GM19467 (cell line): ENCODE results near the gene LCMT1.
"Not testable (repeated sequence)": the region's sequence is repeated elsewhere in the genome, so short reads cannot be mapped to it uniquely, and the experiment has no call there.

Experiments
- ATAC-seq: cut with Tn5 transposase; IDR thresholded peaks from one replicate; pipeline ENCODE4 v1.9.1; 2021; ENCODE audit warnings: mild to moderate bottlenecking, moderate library complexity; ENCODE audit not compliant: unreplicated experiment

LCMT1 gene

DNA sequence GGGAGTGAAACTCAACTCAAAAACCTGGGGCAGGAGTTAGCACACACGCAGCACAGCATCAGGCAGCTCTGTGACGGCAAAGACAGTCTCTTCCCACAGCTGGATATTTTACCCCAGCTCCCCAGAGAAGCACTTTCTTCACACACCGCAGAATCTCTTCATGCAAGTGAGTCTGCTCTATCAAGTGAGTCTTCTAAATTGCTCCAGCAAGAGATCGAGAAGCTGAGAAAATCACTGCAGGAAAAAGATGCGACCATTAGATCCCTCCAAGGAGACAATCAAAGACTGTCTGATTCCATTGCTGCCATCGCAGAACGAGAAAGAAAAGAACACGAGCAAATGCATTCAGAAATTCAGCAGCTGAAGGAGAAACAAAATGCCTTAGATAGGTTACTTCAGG, 16.9 kb upstream of the LCMT1 start:
- ATAC-seq, result no peak

DNA sequence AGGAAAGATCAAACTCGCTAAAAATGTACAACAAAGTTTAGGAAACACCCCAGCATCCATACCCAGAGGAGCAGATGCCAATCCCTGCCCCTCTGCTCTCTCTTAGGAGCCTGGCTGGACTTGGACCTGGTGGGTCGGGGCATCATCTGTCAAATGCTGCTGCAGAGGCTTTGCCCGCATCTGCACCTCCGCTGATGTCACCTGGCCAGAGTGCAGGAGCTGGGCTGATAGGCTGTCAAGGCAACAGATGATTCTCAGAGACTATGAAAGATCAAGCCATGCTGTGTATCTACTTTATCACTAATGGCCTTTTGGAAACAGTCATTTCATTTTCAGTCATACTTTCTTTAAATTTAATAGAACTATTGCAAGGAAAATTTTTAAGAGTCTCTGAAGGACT, 15.9 kb upstream of the LCMT1 start:
- ATAC-seq, result no peak

DNA sequence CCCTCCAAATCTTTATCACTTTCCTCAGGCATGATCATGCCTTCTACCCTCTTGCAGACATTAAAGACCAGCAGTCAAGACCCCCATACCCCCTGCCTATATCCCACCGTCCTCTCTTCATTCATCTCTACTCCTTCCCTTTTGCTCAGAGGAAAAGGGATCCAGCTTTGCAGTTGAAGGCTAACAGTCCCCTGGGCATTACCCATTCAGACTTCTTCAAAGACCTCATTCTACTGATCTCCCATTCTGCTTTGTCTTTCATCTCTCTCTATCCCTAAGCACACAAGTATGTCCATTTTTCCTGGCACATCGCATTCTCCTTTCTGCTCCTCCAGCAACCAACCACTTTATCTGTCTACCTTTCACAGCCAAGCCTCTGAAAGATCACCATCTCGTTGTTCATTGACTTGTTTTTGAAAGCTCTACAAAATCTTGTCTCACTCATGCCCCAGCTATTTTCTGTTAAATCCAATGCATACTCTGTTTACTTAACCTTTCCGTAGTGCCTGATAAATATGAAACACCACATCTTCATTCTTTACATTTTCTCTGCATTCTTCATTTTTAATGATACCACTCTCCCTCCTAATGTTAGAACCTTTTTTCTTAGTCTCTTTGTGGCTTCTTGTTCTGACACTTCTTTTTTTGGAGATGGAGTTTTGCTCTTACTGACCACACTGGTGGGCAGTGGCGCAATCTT, 14.1 kb upstream of the LCMT1 start:
- ATAC-seq, result no peak

DNA sequence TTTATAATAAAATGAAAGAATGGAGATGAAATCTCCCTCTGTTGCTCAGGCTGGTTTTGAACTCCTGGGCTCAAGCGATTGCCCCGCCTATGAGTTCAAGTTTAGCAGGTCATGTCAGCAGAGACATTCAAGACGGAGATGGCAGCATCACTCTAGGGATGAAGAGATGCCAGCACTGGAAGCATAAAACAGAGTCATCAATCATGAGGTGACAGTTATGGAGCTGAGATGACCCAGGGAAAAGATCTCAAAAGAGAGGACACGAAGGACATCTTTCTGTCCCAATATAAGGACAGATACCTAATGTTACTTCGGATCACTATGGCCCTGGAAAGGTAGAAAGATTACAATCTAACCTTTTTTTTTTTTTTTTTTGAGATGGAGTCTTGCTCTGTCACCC, 11.0 kb upstream of the LCMT1 start:
- no peak for ATAC-seq

DNA sequence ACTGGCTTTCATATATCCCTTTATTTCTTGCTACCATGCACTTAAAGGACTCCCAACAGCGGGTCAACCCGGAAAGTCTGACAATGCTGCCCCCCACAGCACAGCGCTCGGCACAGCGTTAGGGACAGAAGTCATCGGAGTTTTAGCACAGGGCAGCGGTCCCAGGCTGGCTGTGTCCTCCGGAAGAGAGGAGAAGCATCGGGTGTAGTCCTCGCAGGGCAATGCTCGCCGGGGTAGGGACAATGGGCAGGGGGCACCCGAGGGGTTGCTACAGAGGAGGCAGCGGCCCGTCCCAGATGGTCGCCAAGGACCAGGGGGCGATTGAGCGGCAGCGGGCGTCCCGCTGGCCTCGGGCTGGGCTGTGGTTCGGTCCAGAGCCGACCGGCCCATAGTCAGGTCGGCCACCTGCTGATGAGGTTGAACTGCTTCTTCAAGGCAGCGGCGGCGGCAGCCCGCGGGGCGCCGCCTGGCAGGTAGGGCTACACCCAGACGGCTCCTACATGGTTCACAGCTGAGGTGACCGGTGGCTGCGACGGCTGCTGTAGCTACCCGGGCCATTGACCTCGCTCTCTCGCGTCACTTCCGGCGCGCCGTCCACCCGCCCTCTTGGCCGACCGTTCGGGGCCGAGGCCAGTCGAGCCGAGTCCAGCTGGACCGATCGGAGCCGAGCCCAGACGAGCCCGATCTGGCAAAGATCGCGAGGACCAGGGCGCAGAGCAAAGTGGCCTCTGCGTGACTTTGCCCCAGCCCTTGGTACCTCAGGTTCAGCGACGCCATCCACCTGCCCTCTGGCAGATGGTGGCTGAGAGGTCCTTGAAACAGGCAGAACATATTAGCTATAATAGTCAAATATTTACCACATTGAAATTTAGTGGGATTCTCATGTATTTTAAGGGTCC, 4.7 kb upstream of the LCMT1 start:
- ATAC-seq, result peak; percentile 45

DNA sequence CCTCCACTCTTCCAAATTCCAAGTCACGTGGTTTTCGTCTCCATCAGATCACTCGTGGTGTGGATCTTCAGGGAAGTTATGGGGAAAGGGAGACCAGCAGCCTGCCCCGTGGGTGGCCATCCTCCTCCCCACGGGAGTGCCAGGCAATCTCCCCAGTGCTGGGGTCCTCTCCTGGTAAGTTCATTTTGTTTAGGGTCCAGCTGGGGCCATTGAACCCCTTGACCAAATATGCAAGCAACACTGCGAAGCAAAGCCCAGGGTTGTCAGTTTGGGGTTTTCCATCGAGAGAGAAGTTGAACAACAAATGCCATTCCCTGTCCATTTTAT, 4.1 kb upstream of the LCMT1 start:
- ATAC-seq, result no peak

DNA sequence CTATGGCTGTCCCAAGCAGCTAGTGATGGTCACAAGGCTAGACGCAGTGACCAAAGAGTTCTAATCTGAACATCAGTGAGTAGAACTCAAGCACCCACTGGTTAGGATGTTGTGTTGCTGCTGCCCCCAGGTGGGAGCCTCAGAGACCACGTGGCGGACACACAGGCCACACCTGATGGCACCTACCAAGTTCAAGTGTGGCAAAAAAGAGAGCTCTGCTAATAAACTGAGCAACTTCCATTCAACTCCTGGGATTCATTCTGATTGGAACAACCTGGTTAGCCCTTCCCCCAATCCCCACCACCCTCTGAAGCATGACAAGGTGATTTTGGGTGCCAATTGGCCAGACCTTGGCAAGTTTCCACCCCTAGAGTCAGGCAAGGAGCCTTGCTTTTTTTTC, 3.5 kb upstream of the LCMT1 start:
- no peak for ATAC-seq

DNA sequence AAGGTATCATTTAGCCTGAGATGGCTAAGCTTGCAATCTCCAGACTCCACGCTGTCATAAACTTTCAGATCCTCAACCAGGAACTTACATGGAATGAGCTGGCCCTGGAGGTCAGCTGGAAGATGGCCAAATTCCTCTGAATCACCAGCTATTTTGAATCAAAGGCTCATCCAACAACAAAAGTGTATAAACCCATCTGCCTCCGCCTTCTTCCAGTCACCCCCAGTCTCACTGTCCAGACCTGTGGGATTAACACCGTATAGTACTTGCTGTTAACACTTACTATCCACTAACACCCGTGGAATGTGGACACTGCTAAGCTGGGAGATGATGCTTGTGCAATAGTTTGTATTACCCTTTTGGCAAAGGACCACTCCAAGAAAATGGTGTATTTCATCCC, 1.9 kb upstream of the LCMT1 start:
- ATAC-seq, result no peak

DNA sequence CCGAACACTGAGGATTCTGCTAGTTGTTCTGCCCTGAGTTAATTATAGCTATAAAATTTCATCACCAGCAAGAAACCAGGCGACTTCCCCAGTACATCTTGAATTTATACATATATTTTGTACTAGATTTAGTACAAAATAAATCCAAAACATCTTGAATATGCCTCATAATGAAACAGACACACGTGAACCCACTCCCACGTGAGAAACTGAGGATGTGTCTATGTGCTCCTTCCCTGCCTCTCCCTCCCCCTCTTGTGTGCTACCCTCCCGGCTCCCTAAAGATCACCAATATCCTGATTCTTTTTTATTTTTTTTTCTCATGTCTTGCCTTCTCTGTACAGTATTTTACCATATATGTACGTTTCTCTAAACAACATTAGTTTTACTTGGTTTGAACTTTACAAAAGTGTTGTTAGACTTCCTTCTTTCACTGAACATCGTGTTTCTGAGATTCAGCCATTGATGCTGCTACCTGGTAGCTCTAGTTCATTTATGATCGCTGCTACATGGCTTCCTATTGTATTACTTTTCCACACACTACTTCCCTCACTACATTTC, 1.1 kb upstream of the LCMT1 start:
- no peak for ATAC-seq

DNA sequence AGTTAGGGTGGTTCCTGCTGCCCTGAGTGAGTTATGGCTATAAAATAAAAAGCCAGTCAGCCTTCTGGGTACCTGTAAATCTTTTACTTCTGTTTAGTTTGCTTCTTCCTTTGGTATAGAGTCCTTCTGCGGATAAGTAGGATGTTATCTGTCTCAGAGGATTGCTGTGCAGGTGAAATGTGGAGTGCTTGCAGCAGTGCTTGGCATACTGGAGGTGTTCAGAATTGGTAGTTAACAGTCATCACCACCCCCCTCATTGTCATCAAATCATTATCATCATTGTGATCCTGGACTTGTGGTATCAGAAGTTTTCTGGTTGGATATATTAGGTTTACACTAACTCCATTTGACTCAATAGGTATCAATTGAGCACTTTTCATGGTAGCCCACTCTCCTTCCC, 2.6 kb downstream of the LCMT1 start:
- no peak for ATAC-seq

DNA sequence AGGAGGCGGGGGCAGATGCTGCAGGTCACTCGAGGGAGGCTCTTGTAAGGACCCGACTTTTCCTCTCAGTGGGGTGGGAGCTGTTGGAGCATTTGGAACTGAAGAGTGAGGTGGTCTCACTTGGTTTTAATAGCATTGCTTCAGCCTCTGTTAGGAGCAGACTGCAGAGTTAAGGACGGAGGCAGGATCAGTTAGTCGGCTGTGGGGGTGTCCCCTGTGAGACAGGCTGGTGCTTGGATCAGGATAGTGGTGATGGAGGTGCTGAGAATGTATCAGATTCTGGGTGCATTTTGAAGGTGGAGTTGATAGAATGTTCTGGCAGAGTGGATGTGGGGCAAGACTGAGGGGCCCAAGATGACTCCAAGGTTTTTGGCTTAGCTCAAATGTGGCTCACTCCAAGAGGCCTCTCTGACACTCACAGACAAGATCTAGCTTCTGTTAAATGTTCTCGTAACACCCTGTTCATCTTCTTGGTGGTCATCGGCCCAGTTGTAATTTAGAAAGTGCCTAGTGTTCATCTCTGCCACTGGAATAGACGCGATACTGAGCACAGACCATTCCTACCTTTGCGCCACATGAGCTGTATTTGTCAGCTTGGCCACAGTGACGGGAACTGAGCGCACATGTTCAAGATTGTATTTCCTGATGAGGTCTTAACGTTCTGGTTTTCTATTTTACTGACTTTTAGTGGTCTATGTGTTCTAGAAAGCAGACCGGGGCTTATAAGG, 7.5 kb downstream of the LCMT1 start:
- no peak for ATAC-seq

DNA sequence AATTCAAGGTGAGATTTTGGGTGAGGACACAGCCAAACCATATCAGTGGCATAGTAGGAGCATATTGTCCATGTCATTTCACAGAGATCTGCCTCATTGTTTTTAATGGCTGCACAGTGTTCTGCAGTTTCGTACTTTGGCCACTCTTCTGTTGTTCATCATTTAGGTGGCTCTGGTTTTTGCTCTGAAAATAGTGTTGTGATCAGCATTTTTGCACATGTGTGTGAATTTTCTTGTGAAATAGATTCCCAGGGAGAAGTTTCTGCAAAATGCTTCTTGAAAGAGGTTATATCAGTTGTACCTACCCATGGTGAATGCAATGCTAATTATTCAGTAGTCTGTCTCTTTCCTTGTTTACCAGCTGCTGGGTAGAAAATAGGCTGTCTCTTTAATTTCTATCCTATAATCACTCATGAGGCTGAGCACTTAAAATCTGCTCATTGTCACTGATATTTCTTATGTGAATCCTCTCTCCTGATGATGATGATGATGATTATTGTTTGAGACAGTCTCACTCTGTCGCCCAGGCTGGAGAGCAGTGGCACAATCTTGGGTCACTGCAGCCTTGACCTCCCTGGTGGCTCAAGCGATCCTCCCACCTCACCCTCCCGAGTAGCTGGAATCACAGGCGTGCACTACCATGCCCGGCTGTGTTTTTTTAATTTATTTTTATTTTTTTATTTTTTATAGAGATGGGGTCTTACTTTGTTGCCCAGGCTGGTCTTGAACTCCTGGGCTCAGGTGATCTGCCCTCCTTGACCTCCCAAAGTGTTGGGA, 10.5 kb downstream of the LCMT1 start:
- ATAC-seq, result no peak

DNA sequence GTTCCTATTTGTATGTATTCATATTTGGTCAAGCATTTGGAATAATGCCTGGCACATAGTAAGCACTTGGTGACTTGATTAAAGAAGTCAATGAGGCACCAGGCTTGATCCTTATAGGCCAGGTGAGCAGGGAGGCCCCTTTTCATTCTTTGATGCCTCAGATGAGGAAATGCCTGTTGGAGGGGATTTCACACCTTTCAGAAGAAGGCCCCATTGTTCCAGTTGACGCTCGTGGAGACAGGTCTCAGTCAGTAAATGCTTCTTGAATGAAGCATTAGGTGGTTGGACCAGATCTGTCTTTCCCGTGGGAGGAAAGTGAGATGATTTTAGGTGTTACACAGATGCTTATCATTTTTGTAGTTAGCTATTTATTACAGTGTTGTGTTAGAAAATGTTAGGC, 13.0 kb downstream of the LCMT1 start:
- no peak for ATAC-seq

DNA sequence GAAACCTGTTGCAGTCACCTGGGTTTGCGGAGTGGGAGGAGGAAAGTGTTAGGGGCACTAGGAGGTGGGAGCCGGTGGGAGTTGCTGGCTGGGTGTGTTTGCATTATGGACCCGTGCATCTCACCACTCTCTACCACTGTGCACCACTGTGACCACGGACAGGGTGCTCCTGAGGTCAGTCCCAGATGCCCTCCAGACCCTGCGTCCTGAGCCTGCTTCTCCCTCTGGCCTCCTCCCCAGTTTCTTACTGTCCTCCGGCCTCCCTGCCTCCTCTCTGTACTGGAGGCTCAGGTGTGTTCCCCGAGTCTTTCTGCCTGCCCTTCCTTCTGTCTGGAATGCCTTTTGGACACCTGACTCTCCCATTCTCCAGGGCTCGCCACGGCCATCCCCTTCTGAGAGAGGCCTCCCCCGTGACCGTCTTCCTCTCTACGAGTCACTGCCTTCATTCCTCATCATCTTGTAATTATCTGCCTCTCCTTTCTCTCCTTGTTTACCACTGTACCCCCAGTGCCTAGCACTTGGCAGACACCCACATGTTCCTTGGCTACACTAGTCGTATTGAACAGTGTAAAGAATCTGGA, 14.6 kb downstream of the LCMT1 start:
- ATAC-seq, result not testable (repeated sequence)

DNA sequence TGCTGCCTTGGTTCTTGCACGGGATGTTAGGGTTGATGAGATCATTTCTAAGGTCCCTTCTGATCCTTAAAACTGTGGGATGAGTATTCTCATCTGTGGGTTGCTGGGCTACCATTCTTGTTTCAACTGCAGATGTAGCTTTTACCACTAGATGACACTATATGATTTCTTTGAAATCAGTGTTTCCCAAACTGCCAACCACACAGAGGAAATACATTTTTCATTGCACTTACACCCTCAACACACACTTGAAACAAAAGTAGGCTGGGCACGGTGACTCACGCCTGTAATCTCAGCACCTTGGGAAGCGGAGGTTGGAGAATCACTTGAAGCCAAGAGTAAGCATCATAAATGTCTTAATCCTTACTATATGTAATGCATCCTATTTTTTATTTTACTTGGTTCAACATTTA, 15.3 kb downstream of the LCMT1 start:
- ATAC-seq, result no peak

DNA sequence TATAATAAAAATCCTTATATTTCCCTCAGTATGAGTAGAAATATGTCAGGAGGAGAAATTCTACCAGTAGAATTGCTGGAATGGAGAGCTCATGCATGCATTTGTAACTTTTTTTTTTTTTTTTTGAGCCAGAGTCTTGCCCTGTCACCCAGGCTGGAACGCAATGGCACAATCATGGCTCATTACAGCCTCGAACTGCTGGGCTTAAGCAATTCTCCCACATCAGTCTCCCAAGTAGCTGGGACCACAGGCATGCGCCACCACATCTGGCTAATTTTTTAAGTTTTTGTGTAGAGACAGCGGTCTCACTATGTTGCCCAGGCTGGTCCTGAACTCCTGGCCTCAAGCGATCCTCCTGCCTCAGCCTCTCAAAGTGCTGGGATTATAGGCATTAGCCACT, 21.2 kb downstream of the LCMT1 start:
- not testable (repeated sequence) for ATAC-seq

DNA sequence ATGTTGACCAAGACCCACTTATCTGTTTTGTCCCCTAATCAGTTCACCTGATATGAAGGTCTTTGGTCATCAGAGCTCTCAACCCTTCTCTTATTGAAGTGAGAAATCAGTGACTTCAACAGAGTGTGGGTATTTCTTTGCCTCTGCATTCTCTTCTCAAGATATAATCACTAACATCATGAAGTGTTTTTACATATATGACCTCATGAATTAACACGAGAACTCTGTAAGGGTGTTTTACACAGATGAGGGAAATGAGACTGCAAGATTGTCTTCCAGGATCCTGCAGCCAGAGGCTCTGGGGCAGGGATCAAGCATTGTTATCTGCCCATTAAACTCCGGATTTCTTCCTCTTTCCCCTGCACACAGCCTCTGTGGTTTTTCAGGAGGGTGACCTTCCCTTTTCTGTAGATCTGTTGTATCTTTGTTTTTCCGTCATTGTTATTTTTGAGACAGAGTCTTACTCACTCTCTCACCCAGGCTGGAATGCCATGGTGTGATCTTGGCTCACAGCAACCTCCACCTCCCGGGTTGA, 22.7 kb downstream of the LCMT1 start:
- no peak for ATAC-seq

DNA sequence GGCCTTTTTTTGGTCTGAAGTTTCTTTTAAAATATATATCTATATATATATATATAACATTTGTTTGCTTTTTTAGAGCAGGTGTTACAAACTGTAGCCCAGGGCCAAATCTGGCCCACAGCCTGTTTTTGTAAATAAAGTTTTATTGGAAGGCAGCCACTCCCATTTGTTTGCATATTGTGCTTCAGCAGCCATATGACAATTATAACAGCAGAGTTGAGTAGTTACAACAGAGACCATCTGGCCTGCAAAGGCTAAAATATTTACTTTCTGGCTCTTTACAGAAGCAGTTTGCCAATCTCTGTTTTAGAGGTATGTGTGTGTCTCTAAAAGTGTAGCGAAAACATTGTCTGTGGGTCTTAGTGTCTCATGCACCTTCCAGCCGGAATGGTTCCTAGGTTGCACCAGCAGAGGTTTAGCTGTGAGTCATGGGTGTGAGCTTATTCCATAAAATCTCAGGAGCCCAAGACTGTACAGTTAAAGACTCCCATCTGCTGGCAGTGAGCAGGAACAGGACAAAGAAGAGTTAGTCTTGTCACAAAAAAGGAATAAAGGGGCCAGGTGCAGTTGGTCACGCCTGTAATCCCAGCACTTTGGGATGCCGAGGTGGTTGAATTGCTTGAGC, 23.8 kb downstream of the LCMT1 start:
- no peak for ATAC-seq

DNA sequence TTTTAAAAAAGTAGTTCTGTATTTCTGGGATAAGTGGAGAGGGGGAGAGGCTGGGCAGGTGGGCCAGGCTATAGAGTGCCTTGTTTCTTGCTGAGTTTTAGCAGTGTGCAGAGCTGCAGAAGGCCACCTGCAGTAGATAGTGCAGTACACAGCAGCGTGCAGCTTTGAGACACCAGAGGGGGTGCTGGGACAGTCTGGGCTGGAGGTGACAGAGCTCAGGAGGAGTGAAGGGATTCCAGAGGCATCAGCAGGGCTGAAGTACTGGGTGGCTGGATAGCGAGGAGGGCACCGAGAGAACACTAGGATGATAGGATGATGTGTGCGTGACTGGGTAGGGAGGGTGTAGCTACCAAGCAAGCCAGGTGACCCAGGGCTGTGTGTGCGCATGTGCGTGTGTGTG, 26.6 kb downstream of the LCMT1 start:
- no peak for ATAC-seq

DNA sequence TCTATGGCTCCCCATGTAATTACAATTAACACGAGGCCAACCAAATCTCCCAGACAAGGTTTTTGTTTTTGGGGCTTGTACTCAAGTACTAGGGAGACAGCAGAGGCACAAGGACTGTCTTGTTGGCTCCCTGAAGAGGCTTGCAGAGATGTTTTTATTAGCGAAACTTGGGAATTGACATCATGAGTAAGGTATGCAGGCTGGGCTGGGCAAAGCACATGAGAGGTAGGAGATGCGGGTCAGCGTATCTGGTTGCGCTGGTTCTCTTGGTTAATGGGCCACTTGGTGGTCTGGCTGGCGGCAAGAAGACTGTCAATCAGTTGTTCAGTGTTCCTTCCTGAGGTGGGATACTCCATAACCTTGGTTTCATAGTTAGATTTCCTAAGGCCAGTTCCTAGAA, 28.9 kb downstream of the LCMT1 start:
- ATAC-seq, result no peak
